ENCODE results near the gene TBXT. TPM values are rescaled to one million over a fixed set of nuclear protein-coding genes. Genes with fewer than 3 reads are reported as not detected.

Gene TBXT
- total and polyA plus RNA-seq, 10 donors = 0.04 to 0.08 TPM; not detected in 8

DNA sequence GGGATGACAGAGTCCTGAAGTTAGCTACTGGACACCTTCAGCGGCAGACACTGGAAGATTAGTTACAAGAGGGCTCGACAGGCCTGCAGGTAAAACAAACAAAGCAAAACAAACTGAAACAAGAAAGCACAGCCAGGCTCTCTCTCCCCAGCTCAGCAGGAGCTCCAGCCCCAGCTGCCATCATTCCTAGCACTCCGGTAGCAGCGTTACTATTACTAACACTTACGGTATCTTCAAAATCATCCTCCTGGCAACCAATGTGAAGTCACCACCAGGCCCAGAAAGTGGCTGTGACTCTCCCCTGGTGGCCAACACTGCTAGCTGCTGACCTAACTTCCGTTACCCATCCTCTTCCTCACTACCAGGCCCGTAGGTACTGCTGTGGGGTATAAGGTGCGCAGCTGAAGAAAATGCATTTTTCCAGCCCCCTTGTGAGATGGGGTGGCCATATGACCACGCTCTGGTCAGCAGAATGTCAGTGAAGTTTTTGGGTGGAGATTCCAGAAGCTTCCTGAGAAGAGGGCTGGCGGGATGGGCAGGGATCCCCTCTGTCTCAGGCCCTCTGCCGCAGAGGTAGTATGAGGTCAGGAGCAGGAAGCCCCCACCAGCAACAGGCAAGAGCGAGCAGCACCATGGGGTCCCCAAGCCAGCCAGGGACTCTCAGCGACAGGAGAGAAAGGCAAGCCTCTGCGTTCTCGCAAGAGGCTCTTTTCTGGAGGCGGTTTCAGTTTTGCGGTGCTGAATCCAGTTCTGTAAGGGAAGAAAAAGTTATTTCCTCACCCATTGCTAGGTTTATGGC, 37.4 kb upstream of the TBXT start:
- Histone ChIP-seq H3K4me3 (no peak overlapping the region), H3K36me3 (no peaks in the 10 kb centered on the region), H3K27ac (no peak overlapping the region), H3K9me3 (no peaks in the 10 kb centered on the region), H3K4me1 (peaks cover 0 to 30% (median 15%) of the 10 kb centered on the region in 6 donors), H3K27me3 (replicated peaks in 1 of 7) (peaks cover 0 to 5% (median 0%) of the 10 kb centered on the region in 7 donors)
- DNase-seq = no peak
- intact Hi-C loops (cut with DNase I; ENCODE audit: low total_unique reads) = no loop called here
- WGBS, 5 donors = 80 to 90% (median 88%) methylated on average over 15 to 17 of the region's 17 CpGs
- no peak for TF ChIP-seq POLR2AphosphoS5 (IDR thresholded peaks at IDR 0.05)
- no peak for TF ChIP-seq POLR2A (IDR thresholded peaks at IDR 0.05)
- TF ChIP-seq, protein P1, sequence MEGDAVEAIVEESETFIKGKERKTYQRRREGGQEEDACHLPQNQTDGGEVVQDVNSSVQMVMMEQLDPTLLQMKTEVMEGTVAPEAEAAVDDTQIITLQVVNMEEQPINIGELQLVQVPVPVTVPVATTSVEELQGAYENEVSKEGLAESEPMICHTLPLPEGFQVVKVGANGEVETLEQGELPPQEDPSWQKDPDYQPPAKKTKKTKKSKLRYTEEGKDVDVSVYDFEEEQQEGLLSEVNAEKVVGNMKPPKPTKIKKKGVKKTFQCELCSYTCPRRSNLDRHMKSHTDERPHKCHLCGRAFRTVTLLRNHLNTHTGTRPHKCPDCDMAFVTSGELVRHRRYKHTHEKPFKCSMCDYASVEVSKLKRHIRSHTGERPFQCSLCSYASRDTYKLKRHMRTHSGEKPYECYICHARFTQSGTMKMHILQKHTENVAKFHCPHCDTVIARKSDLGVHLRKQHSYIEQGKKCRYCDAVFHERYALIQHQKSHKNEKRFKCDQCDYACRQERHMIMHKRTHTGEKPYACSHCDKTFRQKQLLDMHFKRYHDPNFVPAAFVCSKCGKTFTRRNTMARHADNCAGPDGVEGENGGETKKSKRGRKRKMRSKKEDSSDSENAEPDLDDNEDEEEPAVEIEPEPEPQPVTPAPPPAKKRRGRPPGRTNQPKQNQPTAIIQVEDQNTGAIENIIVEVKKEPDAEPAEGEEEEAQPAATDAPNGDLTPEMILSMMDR (IDR thresholded peaks at IDR 0.05 in 8 of 11, conservative IDR thresholded peaks at IDR 0.05 in 3 of 11) = no peak

DNA sequence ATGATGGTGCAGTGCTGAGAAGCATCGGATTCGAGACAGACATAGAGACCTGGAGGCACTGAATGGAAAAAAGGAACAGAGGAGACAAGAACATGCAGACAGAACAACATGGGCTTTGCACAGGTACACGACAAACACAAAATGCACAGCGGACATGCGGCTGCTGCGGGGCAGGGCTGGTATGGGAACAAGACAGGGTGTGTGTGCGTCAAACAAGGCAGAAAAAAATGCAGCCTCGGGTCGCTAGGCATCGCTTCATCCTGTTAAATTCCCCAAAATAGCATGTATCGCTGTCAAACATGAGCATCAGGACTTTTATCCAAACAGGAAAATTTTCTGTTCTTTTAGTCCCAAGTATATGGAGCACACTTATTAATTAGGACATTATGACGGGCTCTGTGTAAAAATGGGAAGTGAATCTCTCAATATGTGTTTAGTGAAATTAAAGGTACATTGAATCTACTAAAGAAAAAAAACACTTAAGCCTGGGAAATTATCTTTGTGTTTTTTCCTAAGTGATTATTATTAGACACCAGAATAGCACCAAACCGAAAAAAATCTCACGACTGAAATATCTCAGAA, 36.1 kb upstream of the TBXT start:
- H3K36me3 ChIP-seq = no peaks in the 10 kb centered on the region
- H3K27ac ChIP-seq = no peak overlapping the region
- H3K4me1 ChIP-seq = peaks cover 0 to 30% (median 15%) of the 10 kb centered on the region in 6 donors
- no peaks in the 10 kb centered on the region for H3K9me3 ChIP-seq
- no peak for DNase-seq
- intact Hi-C loops (cut with DNase I; ENCODE audit: low total_unique reads) = no loop called here
- no peak overlapping the region for H3K4me3 ChIP-seq
- WGBS, 5 donors = 71 to 86% (median 82%) methylated on average over 14 of the region's 14 CpGs
- TF ChIP-seq, protein P1 (IDR thresholded peaks at IDR 0.05 in 8 of 11, conservative IDR thresholded peaks at IDR 0.05 in 3 of 11) = no peak
- TF ChIP-seq POLR2AphosphoS5 (IDR thresholded peaks at IDR 0.05) (no peak), POLR2A (IDR thresholded peaks at IDR 0.05) (no peak)
- peaks cover 0 to 5% (median 0%) of the 10 kb centered on the region in 7 donors for H3K27me3 ChIP-seq (replicated peaks in 1 of 7)

DNA sequence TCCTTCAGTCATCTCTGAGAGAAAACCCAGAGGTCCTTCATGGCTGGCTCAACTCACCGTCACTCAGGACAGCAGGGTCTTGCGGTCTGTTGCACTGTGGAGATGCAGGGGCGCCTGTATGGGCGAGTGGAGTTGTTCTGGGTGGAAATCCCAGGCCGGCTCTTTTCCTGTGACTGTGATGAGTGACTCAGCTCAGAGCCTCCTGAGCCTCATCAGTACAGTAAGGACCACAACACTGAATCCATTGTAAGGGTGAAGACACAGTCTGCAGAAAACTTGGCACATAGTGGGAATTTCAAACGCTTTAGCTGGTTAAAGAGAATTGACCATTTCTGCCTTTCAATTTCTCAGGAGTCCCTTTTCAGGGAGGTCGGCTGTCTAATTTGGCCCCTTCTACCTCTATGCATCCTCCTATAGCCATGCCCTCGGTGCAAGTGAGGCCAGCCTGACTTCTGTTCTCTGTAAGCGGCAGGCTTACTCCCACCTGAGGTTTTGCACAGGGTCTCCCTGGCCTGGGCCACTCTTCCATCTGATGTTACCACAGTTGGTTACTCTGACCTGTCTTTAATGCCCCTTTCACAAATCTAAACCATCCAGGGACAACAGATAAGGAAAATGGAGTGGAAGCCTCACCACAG, 35.5 kb upstream of the TBXT start:
- peaks cover 0 to 5% (median 0%) of the 10 kb centered on the region in 7 donors for H3K27me3 ChIP-seq (replicated peaks in 1 of 7)
- no peaks in the 10 kb centered on the region for H3K36me3 ChIP-seq
- TF ChIP-seq POLR2A (IDR thresholded peaks at IDR 0.05) = no peak
- TF ChIP-seq POLR2AphosphoS5 (IDR thresholded peaks at IDR 0.05) = no peak
- TF ChIP-seq, protein P1 (IDR thresholded peaks at IDR 0.05 in 8 of 11, conservative IDR thresholded peaks at IDR 0.05 in 3 of 11) = no peak
- DNase-seq = no peak
- no peaks in the 10 kb centered on the region for H3K9me3 ChIP-seq
- H3K27ac ChIP-seq = no peak overlapping the region
- no peak overlapping the region for H3K4me3 ChIP-seq
- H3K4me1 ChIP-seq = peaks cover 0 to 30% (median 15%) of the 10 kb centered on the region in 6 donors
- intact Hi-C loops (cut with DNase I; ENCODE audit: low total_unique reads) = no loop called here
- WGBS, 5 donors = 76 to 89% (median 86%) methylated on average over 9 of the region's 9 CpGs

DNA sequence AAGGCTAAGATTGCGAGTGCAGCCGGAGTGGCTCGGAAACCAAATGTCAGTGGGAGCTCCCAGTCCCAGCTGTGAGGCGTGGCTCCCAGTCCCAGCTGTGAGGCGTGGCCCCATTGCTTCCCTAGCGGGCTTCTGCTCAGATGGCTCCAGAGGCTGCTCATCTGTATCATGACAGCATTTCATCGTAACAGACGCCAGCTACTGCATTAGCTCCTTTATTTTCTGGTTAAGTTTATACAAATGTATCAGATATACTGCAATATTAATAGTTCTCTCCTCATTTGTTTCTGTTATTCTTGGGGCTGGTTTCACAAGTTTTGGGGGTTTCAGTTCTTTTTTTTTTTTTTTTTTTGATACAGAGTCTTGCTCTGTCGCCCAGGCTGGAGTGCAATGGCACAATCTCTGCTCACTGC, 34.7 kb upstream of the TBXT start:
- Histone ChIP-seq H3K27ac (peak overlapping the region in 4 of 8 donors; percentile 11 to 31 (median 20)), H3K27me3 (replicated peaks in 1 of 7) (peaks cover 0 to 5% (median 0%) of the 10 kb centered on the region in 7 donors), H3K9me3 (no peaks in the 10 kb centered on the region), H3K4me1 (peaks cover 0 to 30% (median 15%) of the 10 kb centered on the region in 6 donors), H3K4me3 (peak overlapping the region in 1 of 8 donors; percentile 9), H3K36me3 (no peaks in the 10 kb centered on the region)
- intact Hi-C loops (cut with DNase I; ENCODE audit: low total_unique reads) = no loop called here
- DNase-seq = no peak
- WGBS, 5 donors = 50 to 71% (median 64%) methylated on average over 9 of the region's 9 CpGs
- TF ChIP-seq, protein P1 (IDR thresholded peaks at IDR 0.05 in 8 of 11, conservative IDR thresholded peaks at IDR 0.05 in 3 of 11) = no peak
- peak in 1 of 3 donors; percentile 31 for TF ChIP-seq POLR2AphosphoS5 (IDR thresholded peaks at IDR 0.05)
- TF ChIP-seq POLR2A (IDR thresholded peaks at IDR 0.05) = no peak

Measured in spleen (tissue), 11 donors.